Measurements from ENCODE around the gene SNX9.
A peak's percentile ranks its signal among the peaks of the same experiment; 100 is the strongest.

The SNX9 gene

DNA sequence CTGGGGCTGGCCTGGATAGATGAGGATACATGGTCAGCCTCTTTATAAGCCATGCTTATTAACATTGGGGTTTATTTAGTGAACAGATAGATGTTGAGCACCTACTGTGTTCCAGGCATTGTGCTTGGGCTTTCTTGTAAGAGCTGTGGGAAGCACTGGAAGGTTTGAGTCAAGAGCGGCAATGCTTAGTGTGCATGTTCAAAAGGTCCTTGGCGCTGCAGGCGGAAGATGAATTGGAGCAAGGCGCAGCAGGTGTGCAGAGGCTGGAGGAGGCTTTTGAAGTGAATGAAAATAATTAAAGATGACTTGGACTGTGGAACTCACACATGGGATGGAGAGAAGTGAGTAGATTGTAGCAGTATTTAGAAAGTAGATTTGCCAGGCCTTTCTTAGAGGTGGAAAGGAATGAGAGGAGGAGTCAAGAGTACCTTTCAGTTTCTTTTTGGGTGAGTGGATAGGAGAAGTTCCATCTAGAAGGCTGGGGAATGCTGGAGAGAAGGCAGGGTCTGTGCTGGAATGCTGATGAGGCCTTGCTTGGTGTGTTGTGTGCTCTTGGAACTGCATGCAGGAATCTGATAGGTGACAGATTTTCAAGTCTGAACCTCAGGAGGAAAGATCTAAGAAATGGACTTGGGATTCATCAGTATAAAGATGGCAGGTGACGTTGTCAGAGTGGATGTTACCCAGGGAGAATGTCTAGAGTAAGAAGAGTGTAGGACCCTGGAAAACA, 26.4 kb downstream of the SNX9 start:
- 98% methylated on average over 5 of the region's 5 CpGs for WGBS
- no peak for DNase-seq
- no peak overlapping the region for H3K4ac ChIP-seq (ENCODE audit: low read depth in 1 of 2, low read length in 2 of 2)
- H2AK5ac ChIP-seq (ENCODE audit: low read length, severe bottlenecking) = no peak overlapping the region
- H3K9ac ChIP-seq (ENCODE audit: low read length) = no peak overlapping the region
- H4K8ac ChIP-seq (ENCODE audit: low read length) = no peak overlapping the region
- peaks cover 8% of the 10 kb centered on the region for H3K9me3 ChIP-seq (ENCODE audit: control insufficient read depth, low read length)
- no peak overlapping the region for H4K91ac ChIP-seq (ENCODE audit: low read length)
- no peaks in the 10 kb centered on the region for H3K27me3 ChIP-seq (ENCODE audit: control insufficient read depth in 1 of 2, insufficient read depth in 1 of 2, low read length in 2 of 2)
- no peak overlapping the region for H2BK15ac ChIP-seq (ENCODE audit: low read depth, poor library complexity, severe bottlenecking)
- no peak overlapping the region for H3K18ac ChIP-seq (ENCODE audit: low read depth in 1 of 2, low read length in 2 of 2)
- no peak overlapping the region for H3K4me2 ChIP-seq (ENCODE audit: low read length, poor library complexity, severe bottlenecking)
- H2BK12ac ChIP-seq (ENCODE audit: low read length in 2 of 2) = no peak overlapping the region
- no peak overlapping the region for H3K27ac ChIP-seq (ENCODE audit: low read length, poor library complexity, severe bottlenecking)
- no peak overlapping the region for H3K4me3 ChIP-seq (ENCODE audit: insufficient read depth in 1 of 2, low read depth in 1 of 2, low read length in 2 of 2)
- no peak overlapping the region for H3K23ac ChIP-seq (ENCODE audit: low read length in 2 of 2)
- H2BK5ac ChIP-seq (ENCODE audit: low read depth, low read length, poor library complexity, severe bottlenecking) = no peak overlapping the region
- no peak overlapping the region for H2BK120ac ChIP-seq (ENCODE audit: low read depth, low read length)
- peaks cover 11% of the 10 kb centered on the region for H3K4me1 ChIP-seq (ENCODE audit: control insufficient read depth, insufficient read depth, low read depth, low read length)
- peaks cover 0 to 35% of the 10 kb centered on the region in 2 experiments for H3K36me3 ChIP-seq (ENCODE audit: control insufficient read depth in 1 of 2, insufficient read depth in 2 of 2, low read depth in 1 of 2, low read length in 2 of 2)
- H3K14ac ChIP-seq (ENCODE audit: low read length in 2 of 2) = peak overlapping the region in 1 of 2 experiments; percentile 96
- H3K79me1 ChIP-seq (replicated peaks; ENCODE audit: low read length, poor library complexity, severe bottlenecking) = peaks cover 4% of the 10 kb centered on the region
- no peak overlapping the region for H2AFZ ChIP-seq (ENCODE audit: low read depth, low read length)

DNA sequence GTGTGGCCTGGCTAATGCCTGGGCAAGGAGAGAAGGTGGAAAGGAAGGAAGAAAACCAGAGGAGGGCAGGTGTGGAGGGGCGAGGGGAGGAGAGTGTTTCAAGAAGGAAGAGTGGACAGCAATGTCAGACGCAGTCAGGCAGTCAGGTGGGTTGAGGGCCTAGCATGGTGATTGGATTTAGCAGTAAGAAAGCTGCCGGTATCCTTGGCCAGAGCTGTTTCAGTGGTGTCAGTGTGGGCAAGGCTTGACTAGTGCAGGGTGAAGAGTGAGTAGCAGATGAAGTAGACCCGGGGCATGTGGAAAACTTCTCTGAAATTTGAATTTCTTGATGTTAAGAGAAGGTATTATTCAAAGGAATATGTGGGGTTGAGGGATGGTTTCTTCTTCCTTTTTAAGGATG, 27.0 kb downstream of the SNX9 start:
- Histone ChIP-seq H3K79me1 (replicated peaks; ENCODE audit: low read length, poor library complexity, severe bottlenecking) (peaks cover 3% of the 10 kb centered on the region), H2BK120ac (ENCODE audit: low read depth, low read length) (no peak overlapping the region), H3K36me3 (ENCODE audit: control insufficient read depth in 1 of 2, insufficient read depth in 2 of 2, low read depth in 1 of 2, low read length in 2 of 2) (peaks cover 0 to 37% of the 10 kb centered on the region in 2 experiments), H2BK15ac (ENCODE audit: low read depth, poor library complexity, severe bottlenecking) (no peak overlapping the region), H3K18ac (ENCODE audit: low read depth in 1 of 2, low read length in 2 of 2) (no peak overlapping the region), H3K4me3 (ENCODE audit: insufficient read depth in 1 of 2, low read depth in 1 of 2, low read length in 2 of 2) (no peak overlapping the region), H4K91ac (ENCODE audit: low read length) (no peak overlapping the region), H3K4ac (ENCODE audit: low read depth in 1 of 2, low read length in 2 of 2) (peak overlapping the region in 1 of 2 experiments; percentile 45), H3K9ac (ENCODE audit: low read length) (no peak overlapping the region), H3K9me3 (ENCODE audit: control insufficient read depth, low read length) (peaks cover 8% of the 10 kb centered on the region), H3K23ac (ENCODE audit: low read length in 2 of 2) (no peak overlapping the region), H2BK12ac (ENCODE audit: low read length in 2 of 2) (peak overlapping the region in 1 of 2 experiments; percentile 68), H3K27ac (ENCODE audit: low read length, poor library complexity, severe bottlenecking) (no peak overlapping the region), H3K4me2 (ENCODE audit: low read length, poor library complexity, severe bottlenecking) (no peak overlapping the region), H2AK5ac (ENCODE audit: low read length, severe bottlenecking) (no peak overlapping the region), H2AFZ (ENCODE audit: low read depth, low read length) (no peak overlapping the region), H3K4me1 (ENCODE audit: control insufficient read depth, insufficient read depth, low read depth, low read length) (peaks cover 11% of the 10 kb centered on the region), H4K8ac (ENCODE audit: low read length) (no peak overlapping the region), H3K14ac (ENCODE audit: low read length in 2 of 2) (peak overlapping the region in 1 of 2 experiments; percentile 96), H3K27me3 (ENCODE audit: control insufficient read depth in 1 of 2, insufficient read depth in 1 of 2, low read length in 2 of 2) (no peaks in the 10 kb centered on the region), H2BK5ac (ENCODE audit: low read depth, low read length, poor library complexity, severe bottlenecking) (no peak overlapping the region)
- WGBS = 97% methylated on average over 4 of the region's 4 CpGs
- no peak for DNase-seq

DNA sequence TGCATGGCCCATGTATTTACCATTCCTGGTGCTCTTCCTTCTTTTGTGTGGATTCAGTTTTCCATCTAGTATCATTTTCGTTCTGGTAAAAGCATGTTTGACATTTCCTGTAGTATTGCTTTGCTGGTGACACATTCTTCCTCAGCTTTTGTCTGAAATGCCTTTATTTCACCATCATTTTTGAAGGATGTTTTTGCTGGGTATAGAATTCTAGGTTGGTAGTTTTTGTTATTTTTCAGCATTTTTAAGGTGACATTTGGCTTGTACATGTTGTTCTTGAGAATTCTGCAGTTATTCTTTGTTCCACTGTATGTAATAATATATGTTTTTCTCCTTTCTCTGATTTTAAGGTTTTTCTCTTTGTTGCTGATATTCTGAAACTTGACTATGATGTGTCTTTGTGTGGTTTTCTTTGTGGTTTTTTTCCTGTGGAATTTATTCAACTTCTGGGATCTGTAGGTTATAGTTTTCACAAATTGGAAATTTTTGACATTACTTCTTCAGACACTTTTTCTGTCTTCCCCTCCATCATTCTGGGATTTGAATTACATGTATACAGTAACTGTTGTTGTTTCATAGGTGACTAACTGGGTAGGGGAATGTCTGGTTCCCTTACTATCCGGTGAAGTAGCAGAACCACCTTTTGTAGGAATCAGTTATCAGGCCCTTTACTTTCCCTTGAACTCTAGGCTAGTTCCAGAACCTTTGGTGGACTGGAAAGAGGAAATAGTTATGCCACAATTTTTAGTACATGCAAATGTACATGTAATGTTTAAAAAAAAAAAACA, 30.2 kb downstream of the SNX9 start:
- Histone ChIP-seq H2AFZ (ENCODE audit: low read depth, low read length) (no peak overlapping the region), H2BK12ac (ENCODE audit: low read length in 2 of 2) (no peak overlapping the region), H3K9me3 (ENCODE audit: control insufficient read depth, low read length) (peaks cover 8% of the 10 kb centered on the region), H3K4ac (ENCODE audit: low read depth in 1 of 2, low read length in 2 of 2) (no peak overlapping the region), H2AK5ac (ENCODE audit: low read length, severe bottlenecking) (no peak overlapping the region), H3K27me3 (ENCODE audit: control insufficient read depth in 1 of 2, insufficient read depth in 1 of 2, low read length in 2 of 2) (no peaks in the 10 kb centered on the region), H2BK15ac (ENCODE audit: low read depth, poor library complexity, severe bottlenecking) (no peak overlapping the region), H3K9ac (ENCODE audit: low read length) (no peak overlapping the region), H3K4me2 (ENCODE audit: low read length, poor library complexity, severe bottlenecking) (no peak overlapping the region), H3K27ac (ENCODE audit: low read length, poor library complexity, severe bottlenecking) (no peak overlapping the region), H3K18ac (ENCODE audit: low read depth in 1 of 2, low read length in 2 of 2) (no peak overlapping the region), H4K8ac (ENCODE audit: low read length) (no peak overlapping the region), H3K4me1 (ENCODE audit: control insufficient read depth, insufficient read depth, low read depth, low read length) (peaks cover 4% of the 10 kb centered on the region), H3K79me1 (replicated peaks; ENCODE audit: low read length, poor library complexity, severe bottlenecking) (peaks cover 3% of the 10 kb centered on the region), H3K23ac (ENCODE audit: low read length in 2 of 2) (no peak overlapping the region), H4K91ac (ENCODE audit: low read length) (no peak overlapping the region), H3K36me3 (ENCODE audit: control insufficient read depth in 1 of 2, insufficient read depth in 2 of 2, low read depth in 1 of 2, low read length in 2 of 2) (peaks cover 0 to 31% of the 10 kb centered on the region in 2 experiments), H2BK120ac (ENCODE audit: low read depth, low read length) (no peak overlapping the region), H3K4me3 (ENCODE audit: insufficient read depth in 1 of 2, low read depth in 1 of 2, low read length in 2 of 2) (no peak overlapping the region), H3K14ac (ENCODE audit: low read length in 2 of 2) (no peak overlapping the region), H2BK5ac (ENCODE audit: low read depth, low read length, poor library complexity, severe bottlenecking) (no peak overlapping the region)
- no peak for DNase-seq
- WGBS = 80% methylated on average over 1 of the region's 2 CpGs

DNA sequence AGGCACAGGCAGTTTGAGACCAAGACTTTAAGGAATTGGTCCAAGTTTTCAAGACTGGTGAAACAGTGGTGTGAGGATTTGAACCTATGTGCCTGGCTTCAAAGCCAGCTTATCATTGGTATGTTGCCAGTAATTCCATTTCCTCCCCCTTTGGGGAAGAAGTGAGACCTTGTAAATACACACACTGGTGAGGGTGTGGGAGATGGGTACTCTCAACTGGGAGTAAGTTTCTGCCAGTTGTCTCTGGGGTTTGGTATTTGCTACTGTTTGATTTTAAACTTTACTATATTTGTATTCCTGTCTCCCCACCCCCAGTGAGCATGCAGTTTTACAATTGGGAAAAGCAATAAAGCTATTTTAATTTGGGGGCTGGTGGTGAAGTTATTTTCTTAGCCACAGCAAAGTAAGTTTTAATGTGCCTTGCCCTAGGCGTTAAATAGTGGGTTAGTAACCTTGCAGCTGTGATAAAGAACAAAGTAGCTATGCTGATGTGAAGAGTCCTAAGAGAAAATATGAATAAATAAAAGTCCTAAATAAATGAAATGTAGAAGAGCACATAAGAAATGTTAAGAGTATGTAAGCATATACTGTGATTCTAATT, 31.0 kb downstream of the SNX9 start:
- no peak overlapping the region for H3K4ac ChIP-seq (ENCODE audit: low read depth in 1 of 2, low read length in 2 of 2)
- H3K4me2 ChIP-seq (ENCODE audit: low read length, poor library complexity, severe bottlenecking) = no peak overlapping the region
- no peak overlapping the region for H2AK5ac ChIP-seq (ENCODE audit: low read length, severe bottlenecking)
- peaks cover 3% of the 10 kb centered on the region for H3K79me1 ChIP-seq (replicated peaks; ENCODE audit: low read length, poor library complexity, severe bottlenecking)
- no peak overlapping the region for H3K9ac ChIP-seq (ENCODE audit: low read length)
- H3K18ac ChIP-seq (ENCODE audit: low read depth in 1 of 2, low read length in 2 of 2) = no peak overlapping the region
- no peak overlapping the region for H4K8ac ChIP-seq (ENCODE audit: low read length)
- H2BK15ac ChIP-seq (ENCODE audit: low read depth, poor library complexity, severe bottlenecking) = no peak overlapping the region
- H3K23ac ChIP-seq (ENCODE audit: low read length in 2 of 2) = no peak overlapping the region
- H3K4me3 ChIP-seq (ENCODE audit: insufficient read depth in 1 of 2, low read depth in 1 of 2, low read length in 2 of 2) = no peak overlapping the region
- H2AFZ ChIP-seq (ENCODE audit: low read depth, low read length) = no peak overlapping the region
- H2BK12ac ChIP-seq (ENCODE audit: low read length in 2 of 2) = no peak overlapping the region
- no peak overlapping the region for H2BK120ac ChIP-seq (ENCODE audit: low read depth, low read length)
- peaks cover 0 to 35% of the 10 kb centered on the region in 2 experiments for H3K36me3 ChIP-seq (ENCODE audit: control insufficient read depth in 1 of 2, insufficient read depth in 2 of 2, low read depth in 1 of 2, low read length in 2 of 2)
- no peak overlapping the region for H4K91ac ChIP-seq (ENCODE audit: low read length)
- peaks cover 4% of the 10 kb centered on the region for H3K4me1 ChIP-seq (ENCODE audit: control insufficient read depth, insufficient read depth, low read depth, low read length)
- no peak overlapping the region for H2BK5ac ChIP-seq (ENCODE audit: low read depth, low read length, poor library complexity, severe bottlenecking)
- H3K27ac ChIP-seq (ENCODE audit: low read length, poor library complexity, severe bottlenecking) = no peak overlapping the region
- DNase-seq = no peak
- H3K27me3 ChIP-seq (ENCODE audit: control insufficient read depth in 1 of 2, insufficient read depth in 1 of 2, low read length in 2 of 2) = no peaks in the 10 kb centered on the region
- H3K9me3 ChIP-seq (ENCODE audit: control insufficient read depth, low read length) = peaks cover 8% of the 10 kb centered on the region
- no peak overlapping the region for H3K14ac ChIP-seq (ENCODE audit: low read length in 2 of 2)
- 97% methylated on average over 1 of the region's 1 CpG for WGBS
